GM18502 (cell line): ENCODE measurements around the gene PIP5K1B.
"Not testable (repeated sequence)": the region's sequence is repeated elsewhere in the genome, so short reads cannot be mapped to it uniquely, and the experiment has no call there.

ENCODE experiments used
- ATAC-seq: cut with Tn5 transposase; IDR thresholded peaks from one replicate; pipeline ENCODE4 v1.9.1; 2021; ENCODE audit warnings: mild to moderate bottlenecking; ENCODE audit not compliant: unreplicated experiment, poor library complexity

PIP5K1B gene

GRCh38 chr9:69040646-69041045 is 335.6 kb downstream of the PIP5K1B start:
- ATAC-seq = no peak

GRCh38 chr9:69044240-69045219 is 339.5 kb downstream of the PIP5K1B start:
- no peak for ATAC-seq

- no peak for ATAC-seq
Observed at GRCh38 chr9:69045821-69046220, 340.8 kb downstream of the PIP5K1B start.

GRCh38 chr9:69046723-69047122 is 341.7 kb downstream of the PIP5K1B start:
- ATAC-seq = no peak

- no peak for ATAC-seq
Observed at GRCh38 chr9:69047371-69047770, 342.3 kb downstream of the PIP5K1B start.

GRCh38 chr9:69049094-69049493 is 344.1 kb downstream of the PIP5K1B start:
- ATAC-seq = no peak

GRCh38 chr9:69050936-69051335 is 345.9 kb downstream of the PIP5K1B start:
- not testable (repeated sequence) for ATAC-seq

- ATAC-seq = no peak
Observed at GRCh38 chr9:69054989-69055388, 349.9 kb downstream of the PIP5K1B start.

- no peak for ATAC-seq
Observed at GRCh38 chr9:69056191-69056815, 351.3 kb downstream of the PIP5K1B start.

GRCh38 chr9:69058101-69058500 is 353.1 kb downstream of the PIP5K1B start:
- no peak for ATAC-seq
